ENCODE measurements around the gene ALDOB.
A peak's percentile ranks its signal among the peaks of the same experiment; 100 is the strongest.

ALDOB gene

DNA sequence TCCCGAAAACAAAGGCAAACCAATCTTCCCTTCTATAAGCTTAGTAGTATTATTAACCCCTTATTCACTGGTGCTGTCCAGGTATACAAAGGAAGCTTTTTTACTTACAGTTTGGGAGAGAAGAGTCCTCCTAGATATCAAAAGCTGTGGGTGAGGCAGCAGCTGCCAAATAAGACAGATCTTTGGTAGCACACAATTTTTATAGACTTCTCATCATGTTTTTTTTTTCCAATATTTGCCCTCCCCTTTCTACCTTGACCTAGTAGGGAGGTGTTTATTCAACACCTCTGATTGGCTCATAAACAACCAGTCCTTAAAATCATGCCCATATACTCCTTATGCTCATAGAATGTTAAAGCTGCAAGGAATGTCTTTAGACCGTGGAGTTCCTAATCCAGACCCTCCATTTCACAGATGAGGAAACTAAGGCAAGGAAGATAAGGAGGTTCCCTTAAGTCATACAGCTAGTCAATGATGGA is at the start of gene ALDOB:
Gene ALDOB (minus strand): TSS at position 174 of the 479 bp plus-strand sequence. CDS start 4,887 bp downstream, outside the sequence.
- DNase-seq (ENCODE audit: low spot score) = no peak

DNA sequence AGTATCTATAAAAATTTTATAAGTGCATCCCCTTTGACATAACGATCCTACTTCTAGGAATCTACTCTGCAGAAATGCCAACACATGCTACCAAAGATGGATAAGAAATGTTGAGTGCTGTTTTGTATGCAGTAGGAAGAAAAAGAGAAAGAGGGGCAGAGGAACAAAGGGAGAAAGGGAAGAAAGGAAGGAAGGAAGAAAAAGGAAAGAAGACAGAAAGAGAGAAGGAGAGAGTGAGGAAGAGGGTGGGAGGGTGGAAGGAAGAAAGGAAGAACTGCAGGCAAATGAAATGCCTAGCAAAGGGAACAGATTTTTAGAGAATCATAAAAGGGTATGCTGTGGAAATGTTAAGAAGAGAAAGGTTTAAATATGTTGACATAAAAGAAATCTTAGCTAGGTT is 48.5 kb upstream of the ALDOB start:
- no peak for DNase-seq (ENCODE audit: low spot score)

DNA sequence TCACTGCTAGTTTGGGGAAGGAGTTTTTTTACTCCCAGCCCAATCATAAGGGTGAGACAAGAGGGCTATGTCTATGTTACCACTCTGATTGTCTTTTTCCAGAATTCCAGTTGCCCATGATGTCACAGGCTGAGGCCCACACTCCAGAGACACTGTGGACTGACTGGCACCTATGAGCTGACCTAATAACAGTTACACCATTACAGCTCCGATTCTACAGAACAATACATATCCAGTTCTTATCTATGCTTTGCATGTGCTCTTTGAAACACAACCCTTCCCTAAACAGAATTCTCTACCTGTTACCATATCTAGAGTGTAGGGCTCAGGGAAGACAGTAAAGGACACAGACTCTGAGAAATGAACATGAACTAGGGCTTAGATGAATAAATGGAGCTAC is 45.7 kb upstream of the ALDOB start:
- DNase-seq (ENCODE audit: low spot score) = no peak

DNA sequence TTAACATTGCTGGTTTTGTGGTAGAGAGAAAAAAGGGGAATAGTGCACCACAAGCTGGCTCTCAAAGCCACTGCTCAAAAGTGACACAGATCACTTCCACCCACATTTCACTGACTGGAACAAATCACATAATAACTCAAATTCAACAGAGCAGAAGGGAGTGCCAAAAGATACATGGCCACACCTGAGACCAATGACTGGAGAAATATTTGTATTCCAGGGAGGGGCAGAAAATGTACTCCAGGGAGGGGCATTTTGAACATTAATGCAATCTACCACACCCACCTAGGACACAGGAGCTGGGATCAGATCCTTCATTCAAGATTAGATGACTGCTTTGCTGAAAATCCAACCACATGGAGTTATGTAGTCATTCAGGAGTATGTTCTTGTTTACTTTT is 44.8 kb upstream of the ALDOB start:
- DNase-seq (ENCODE audit: low spot score) = no peak

DNA sequence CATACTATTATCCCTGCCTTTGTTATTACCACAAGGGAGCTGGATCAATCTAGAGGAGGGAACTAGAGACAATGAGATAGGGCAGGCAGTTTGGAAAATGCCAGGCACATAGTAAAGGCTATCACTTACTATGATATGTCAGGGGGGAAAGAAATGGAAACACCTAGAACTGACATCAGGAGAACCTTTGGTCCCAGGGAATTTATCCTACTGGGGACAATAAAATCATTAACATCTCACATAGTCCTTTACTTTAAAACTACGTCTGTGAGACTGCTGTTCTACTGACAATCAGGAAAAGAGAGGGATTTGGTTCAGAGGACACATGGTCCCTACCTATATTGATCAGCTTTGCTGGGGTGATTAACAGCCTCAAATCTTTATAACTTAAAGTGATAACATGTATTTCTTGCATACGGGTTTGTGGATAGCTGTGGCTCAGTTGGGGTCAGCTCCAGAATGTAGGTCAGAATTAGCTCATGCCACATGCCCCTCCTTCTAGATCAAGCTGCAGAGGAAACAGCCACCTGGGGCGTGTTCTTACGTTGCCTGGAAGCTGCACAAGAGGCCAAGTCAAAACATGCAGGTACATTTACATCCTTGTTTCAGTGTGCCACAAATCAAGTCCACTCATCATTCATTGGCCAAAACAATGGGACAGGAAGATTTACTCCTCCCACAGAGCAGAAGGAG is 43.9 kb upstream of the ALDOB start:
- DNase-seq (ENCODE audit: low spot score) = peak; percentile 68

DNA sequence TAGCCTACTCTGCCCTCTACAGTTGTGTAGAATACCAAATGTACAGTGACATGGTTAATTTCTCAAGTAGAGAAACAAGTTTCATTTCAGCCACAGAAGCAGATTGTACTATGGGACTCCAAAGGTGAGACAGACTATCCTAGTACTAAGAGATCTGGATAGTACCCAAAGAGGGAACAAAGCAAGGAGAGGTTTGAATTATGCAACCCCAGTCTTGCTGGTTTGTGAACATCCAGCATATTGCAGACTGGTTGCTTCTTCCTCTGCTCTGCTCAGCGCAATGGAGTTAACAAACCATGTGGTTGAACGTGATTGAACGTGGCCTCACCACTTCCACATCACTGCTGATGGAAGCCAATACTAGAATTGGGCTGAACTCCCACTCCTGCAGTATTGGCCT is 43.3 kb upstream of the ALDOB start:
- no peak for DNase-seq (ENCODE audit: low spot score)

DNA sequence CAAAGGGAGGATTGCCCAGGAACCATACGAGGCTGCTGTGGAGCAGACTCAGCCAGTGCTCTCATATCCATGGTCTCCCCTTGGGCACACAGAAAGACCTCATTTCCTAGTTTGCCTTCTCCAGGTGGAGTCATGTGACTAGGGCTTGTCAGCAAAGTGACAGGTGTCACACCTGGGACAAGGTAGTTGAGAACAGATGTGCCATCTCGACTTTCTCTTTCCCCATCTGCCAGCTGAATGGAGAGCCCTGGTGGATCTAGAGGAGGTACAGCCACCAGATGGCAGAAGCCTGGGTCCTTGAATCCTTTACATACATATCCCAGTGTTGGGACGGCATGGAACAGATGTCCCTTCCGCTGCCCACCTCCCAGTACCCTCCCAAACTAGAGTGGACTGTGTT is 42.9 kb upstream of the ALDOB start:
- no peak for DNase-seq (ENCODE audit: low spot score)

DNA sequence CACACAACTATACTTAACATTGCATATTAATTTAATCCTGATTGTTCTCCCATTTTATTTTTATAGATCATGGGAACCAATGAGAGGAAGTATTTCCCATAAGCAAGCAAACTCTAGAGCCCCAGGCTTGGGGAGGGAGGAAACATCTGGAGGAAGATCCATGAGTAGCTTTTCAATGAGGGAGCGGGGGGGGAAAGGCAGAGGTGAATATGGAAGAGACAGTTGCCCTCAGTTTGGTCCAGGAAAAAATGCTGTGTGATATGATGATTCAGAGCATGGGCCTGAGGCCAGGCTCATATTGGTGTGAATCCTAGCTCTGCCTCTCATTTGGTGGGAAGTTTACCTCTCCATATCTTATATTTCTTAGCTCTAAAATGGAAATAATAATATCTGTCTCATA is 42.2 kb upstream of the ALDOB start:
- DNase-seq (ENCODE audit: low spot score) = no peak

DNA sequence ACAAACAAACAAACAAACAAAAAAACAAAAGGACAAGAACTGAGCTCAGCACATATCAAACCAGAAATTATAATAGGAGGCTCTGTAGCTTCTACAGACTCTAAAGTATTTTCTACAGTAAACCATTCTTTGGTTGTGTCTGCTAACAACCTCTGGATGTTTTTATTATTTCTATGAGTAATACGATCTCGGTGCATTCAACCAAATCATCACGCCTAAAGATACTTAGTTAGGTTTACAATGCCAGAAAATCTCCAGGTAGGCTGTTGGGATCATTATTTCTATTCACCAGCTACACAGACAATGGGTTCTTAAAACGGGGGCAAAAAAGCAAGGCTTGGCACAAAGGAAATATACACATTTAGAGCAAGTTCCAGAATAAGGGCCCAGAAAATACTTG is 41.6 kb upstream of the ALDOB start:
- DNase-seq (ENCODE audit: low spot score) = peak; percentile 37

DNA sequence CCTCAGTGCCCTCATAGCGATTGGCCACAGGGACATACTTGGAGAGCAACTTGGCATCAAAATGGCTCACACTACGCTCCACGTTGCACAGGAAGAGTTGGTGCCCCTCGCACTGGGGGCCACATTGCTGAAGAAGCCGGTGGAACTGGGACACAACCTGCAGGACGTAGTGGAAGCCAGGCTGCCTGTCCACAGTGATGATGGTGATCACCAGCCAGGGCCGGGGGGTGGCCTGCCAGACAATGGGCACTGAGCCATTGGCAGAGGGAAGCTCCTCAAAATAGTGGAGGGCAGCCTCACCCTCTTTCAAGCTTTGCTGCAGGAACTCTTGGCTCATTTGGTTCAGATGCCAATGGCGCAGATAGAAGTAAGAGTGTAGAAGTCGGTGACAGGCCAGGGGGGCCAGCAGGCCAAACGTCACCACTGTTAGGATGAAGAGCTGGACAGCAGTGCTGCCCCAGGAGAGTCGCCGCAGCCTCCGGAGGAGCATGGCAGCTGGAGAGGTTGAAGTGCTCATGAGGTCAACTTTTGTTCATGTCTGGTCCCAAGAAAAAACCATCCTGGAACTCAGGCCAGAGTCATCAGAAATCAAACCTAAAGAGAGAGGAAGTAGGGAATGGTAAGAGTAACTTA is 41.1 kb upstream of the ALDOB start:
- DNase-seq (ENCODE audit: low spot score) = no peak

DNA sequence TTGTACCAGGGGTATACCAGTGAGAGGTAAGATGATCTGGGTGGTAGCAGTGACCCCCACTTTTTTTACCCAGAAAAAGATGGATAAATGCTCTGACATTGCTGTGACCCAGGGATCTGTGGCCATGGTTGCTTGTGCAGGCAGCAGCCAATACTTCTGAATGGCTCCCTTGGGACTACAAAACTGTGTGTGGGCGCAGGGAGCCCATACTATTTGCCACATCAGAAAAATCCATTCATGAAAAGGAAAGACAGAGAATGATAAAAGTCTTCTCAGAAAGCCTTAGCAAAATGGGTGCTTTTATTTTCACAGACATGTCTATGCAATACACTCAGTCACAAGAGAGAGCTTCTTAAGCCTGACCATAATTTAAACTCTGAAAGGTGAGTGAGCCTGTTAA is 37.3 kb upstream of the ALDOB start:
- DNase-seq (ENCODE audit: low spot score) = no peak

DNA sequence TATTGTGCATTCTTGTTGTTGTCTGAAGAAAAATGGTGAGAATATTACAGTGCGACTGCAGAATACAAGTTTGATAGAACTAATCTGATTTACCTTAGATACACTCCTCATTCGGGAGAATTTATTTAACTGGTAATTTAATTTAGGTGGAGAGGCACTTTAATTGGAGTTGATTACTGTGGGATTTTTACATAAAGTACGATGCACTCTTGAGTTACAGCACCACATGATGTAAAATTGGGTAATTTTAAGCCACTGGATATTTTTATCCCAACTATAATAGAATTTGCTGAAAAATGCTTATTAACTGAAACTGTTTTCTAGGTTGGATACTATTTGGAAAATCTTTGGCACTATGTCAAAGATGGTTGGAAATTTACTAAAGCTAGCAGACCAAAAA is 35.4 kb upstream of the ALDOB start:
- no peak for DNase-seq (ENCODE audit: low spot score)

DNA sequence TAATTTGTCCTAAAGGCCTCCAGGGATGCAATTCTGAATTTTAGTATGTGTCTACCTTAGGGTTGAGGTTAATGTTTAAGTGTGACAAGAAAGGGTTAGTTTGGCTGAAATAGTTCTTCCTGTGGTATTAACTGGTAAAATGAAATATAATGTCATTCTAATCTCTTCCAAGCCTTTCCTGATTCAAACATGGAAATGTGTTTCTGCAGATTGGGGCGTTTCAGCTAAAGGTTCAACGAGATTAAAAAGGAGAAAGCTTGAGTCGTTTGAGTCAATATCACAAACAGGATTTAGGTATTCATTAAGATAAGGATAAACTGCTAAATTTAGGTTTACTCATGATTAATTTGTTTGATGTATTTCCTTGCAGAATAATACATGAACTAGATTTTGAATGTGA is 34.4 kb upstream of the ALDOB start:
- no peak for DNase-seq (ENCODE audit: low spot score)

DNA sequence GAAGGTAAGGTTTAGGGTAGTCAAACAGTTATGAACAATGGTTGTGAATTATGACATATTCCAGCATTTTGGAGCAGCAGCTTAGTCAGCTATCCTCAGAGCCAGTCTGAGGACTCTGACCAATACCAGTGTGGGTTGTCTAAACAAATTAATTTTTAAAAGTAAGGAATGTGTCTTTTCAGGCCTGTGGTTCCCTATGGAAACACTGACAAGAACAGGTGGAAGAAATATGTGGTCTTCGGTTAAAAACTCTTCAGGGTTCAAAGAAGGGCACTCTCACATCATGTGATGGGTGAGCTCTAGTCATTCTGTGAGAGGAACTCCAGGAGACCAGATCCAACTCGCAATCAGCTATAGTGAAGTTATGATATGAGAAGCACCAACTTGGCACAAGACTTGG is 33.5 kb upstream of the ALDOB start:
- DNase-seq (ENCODE audit: low spot score) = peak; percentile 84

DNA sequence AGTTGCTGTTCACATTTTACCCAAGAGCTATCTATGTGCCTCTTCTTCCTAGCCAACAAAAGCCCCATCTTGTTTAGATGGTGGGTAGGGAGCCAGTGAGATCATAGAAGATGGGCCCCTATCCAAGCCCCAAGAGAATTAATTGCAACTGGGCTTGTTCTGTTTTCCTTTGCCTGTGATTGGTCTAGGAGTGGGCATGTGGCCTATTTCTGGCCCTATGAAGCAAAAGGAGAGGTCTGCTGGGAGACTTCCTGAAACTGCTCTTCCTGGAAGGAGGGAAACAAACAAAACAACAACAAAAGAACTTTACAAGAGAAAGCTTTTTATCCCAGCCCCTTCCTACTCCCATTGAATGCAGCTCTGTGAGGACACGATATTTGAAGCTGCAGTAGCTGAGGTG is 32.5 kb upstream of the ALDOB start:
- no peak for DNase-seq (ENCODE audit: low spot score)

DNA sequence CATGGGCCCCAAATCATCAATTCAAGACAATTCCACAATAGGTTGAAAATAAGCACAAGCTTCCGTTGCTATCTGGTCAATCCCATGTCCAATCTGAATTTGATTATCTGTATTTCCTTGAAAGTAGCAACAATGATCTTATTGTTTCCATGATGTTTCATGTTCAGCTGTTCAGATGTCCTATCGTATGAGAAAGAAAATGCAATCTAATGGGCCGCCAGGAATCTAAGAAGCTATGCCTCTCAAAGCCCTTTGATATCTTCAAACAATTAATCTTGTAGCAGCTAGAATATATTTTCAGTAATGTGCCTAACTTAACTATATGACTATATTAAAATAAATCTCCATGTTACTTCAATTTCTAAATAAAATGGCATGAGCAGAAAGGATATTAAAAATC is 32.1 kb upstream of the ALDOB start:
- DNase-seq (ENCODE audit: low spot score) = no peak

DNA sequence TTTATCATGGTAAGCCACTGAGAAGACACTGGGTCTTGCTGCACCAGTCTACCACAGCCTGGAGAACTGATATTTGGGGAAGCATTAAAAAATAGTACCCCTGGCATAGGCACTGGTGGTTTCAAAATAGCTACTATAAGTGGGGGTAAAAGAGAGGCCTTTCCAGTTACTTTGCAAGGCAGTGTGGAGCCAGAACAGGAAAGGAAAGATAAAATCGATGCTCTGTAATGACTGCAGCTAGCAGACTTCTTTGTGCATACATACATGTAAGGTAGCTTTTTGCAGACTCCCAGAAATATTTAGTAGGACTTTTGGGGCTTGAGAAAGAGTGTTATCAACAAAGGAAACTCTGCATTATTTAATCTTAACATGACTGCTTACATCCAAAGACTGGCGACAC is 31.3 kb upstream of the ALDOB start:
- no peak for DNase-seq (ENCODE audit: low spot score)

DNA sequence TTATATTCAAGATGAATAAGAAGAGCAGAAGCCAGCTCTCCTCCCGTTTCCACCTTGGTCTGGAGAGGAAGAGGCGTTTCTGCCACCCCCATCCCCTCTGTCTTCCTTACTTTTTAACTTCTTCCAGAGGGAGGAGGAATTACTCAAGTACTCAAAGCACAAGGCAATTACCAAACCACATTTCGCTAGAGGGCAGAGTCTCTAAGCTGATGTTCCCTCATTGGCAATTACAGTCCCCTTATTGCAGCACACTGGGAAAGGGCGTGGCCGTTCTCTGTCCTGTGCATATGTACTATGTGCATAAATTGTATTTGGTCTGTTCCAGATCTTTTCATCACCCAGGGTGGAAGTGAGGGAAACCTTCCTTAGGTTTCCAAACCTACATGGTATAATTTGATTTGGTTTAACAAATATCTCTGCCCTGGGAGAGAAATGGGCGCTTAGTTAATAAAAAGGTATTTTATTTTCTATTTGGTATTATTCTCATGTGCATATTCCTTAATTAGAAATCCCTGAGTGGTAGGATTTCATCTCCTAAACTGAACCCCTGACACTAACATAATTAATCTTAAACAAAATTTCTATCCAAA is 29.8 kb upstream of the ALDOB start:
- DNase-seq (ENCODE audit: low spot score) = peak; percentile 60

DNA sequence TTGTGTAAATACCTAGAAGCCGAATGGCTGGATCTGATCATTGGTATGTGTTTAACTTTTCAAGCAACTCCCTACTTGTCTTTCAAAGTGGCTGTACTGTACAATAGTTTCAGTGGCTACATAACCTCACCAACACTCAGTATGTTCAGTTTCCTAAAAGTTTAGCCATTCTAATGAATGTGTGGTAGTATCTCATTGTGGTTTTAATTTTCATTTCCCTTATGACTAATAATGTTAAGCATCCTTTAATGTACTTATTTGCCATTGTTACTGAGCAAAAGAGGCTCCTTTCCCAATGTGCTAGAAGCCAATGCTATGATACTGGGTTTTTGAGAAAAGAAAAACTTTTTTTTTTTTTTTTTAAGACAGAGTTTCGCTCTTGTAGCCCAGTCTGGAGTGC is 27.8 kb upstream of the ALDOB start:
- no peak for DNase-seq (ENCODE audit: low spot score)

DNA sequence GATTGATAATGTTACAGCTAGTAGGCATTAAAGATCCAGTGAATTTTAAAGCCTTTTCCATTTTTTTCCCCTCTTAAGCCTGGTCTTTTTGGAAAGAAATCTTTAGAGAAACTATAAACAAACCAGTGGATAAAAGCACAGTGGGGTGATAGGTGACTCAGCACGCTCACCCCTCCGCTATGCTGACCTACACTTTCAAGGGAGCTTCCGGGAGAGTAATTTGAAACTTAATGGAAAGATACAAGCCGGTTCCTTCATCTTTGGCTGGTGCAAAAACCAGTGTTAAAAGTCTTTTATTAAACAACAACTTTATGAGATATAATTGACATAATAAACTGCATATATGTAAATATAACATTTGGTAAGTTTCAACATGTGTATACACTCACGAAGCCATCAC is 27.0 kb upstream of the ALDOB start:
- DNase-seq (ENCODE audit: low spot score) = no peak

DNA sequence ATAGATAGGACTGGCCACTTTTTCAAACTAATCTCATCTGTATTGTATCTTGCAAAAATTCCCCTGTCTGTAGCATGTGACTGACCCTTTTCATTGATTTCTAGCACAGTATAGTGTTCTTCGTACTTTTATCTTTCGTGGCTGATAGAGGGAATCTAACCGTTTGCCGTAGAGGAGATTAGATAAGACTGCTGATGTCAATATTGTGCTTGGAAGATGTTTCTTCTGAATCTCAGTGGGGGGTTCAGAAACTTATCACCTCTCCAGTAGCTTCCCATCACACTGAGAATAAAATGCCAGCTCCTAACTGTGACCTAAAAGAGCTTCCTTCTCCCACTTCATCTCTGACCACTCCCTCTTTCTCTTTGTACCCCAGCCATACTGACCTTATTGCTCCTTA is 25.4 kb upstream of the ALDOB start:
- no peak for DNase-seq (ENCODE audit: low spot score)

DNA sequence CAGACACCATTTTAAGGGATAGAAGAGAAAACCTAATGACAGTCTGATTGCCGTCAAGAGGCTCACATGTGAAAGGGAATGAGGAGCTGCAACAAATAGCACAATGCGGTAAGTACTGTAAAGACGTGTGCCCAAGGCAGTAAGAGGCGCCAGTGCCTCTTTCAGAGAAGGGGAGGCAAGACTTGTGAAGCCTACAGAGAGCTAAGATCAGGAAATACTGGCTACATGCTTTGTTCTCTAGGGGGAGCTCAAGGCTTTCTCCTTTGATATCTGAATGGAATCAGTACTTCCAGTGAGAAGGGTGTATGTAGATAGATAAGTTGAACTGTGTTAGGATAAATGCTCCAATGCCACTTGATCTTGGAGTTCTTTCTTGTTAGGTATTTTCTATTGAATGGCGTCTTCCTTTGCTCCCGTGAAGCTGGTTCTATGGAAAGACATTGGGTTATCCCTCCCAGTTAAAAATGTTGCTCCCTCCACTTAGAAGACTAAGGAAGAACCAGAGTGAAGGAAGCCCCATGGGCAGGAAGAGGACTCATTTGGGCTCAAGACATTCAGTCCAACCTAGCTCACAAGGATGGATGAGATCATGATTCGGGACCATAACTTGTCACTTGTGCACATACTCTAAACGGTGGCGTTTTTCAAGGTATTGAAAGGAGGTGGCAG is 23.5 kb upstream of the ALDOB start:
- DNase-seq (ENCODE audit: low spot score) = peak; percentile 80

DNA sequence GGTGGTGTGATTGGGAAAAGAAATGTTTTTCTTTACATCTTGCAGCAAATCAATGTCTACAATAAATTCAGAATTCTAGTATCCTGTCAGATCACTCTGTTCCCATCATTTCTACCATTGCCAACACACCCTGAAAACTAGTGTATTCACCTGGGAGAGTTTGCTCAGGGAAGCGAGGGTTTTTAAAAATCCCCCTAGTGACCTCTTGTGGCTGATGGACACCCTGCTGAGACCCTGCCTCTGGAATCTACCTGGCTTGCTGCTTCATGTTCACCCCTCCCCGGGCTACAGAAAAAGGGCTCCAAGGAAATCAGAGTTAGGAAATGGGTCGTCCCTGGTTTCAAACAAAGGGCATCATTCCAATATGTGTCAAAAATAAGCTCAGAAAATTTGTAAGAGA is 21.4 kb upstream of the ALDOB start:
- DNase-seq (ENCODE audit: low spot score) = no peak

Data from kidney tubule cell (primary cell).